Mesenteric fat pad (tissue), 1 donor: ENCODE measurements around the gene NUB1. TPM values are rescaled to one million over a fixed set of nuclear protein-coding genes. Genes with fewer than 3 reads are reported as not detected.

Source experiments
- DNase-seq: peaks from one replicate; pipeline ENCODE4 v3.0.0-alpha.2; 2020; ENCODE audit warnings: low spot score
- total RNA-seq: library from RNA; stranded (reverse); fragmentation: NEBNext Ultra II Directional; extraction: Animal tissue kit (Norgen Biotek cat#: 25700); gene quantifications from one replicate; pipeline ENCODE4 v1.2.1, GENCODE V29; 2021
- donor health status: DM: yes; HTN: yes; CAD: no.

NUB1 gene
- total RNA-seq, 1 donor from 2014 or later = 59.2 TPM

DNA sequence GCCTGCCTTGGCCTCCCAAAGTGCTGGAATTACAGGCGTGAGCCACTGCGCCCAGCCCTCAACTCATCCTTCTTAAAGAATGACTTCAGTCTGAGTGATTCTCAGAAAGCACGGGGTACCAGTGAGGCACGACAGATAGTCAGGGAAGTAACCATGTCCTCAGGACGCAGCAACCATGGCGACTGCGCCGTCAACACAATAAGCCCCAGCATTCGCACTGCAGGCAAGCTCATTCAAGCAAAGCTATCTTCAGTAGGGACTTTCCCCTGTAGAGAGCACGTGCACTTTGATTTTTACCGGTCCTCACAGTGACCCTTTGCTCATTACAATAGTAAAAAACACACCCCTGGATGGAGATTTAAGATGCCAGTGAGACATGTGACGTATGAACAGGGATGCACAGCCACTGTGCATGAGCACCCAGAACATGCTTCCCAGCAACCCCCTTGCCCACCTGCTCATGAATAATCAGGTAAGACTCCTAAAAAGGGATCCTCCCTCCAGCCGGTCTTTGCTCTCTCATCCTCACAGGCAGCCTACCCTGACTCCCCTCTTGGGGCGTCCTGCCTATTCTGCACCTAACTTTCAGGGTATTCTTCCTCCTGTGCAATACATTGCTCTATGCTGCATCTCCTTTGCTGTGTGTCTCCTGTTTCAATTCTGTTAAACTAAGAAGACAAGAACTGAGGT lies 59.2 kb downstream of the NUB1 start:
- DNase-seq = no peak

- DNase-seq = no peak
These were observed 60.6 kb downstream of the NUB1 start for GRCh38 chr7:151402029-151402835.

DNA sequence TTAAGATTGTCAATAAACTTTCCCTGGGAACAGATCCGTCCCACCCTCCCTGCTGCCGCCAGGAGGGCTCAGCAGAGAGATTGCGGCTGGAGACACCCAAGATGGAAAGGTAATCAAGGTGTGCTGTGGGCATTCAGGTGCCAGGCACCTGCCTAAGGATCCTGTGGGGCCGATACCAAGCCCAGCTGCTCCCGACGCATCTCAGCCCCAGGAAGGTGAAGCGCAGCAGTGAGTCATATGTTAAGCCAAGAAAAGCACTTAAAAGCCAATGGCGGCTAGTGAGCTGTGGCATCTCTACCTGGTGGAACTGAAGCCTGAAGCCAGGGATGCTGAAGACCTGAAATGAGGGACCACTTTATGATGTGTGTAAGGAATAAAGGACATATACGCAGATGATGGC lies 62.2 kb downstream of the NUB1 start:
- no peak for DNase-seq

DNA sequence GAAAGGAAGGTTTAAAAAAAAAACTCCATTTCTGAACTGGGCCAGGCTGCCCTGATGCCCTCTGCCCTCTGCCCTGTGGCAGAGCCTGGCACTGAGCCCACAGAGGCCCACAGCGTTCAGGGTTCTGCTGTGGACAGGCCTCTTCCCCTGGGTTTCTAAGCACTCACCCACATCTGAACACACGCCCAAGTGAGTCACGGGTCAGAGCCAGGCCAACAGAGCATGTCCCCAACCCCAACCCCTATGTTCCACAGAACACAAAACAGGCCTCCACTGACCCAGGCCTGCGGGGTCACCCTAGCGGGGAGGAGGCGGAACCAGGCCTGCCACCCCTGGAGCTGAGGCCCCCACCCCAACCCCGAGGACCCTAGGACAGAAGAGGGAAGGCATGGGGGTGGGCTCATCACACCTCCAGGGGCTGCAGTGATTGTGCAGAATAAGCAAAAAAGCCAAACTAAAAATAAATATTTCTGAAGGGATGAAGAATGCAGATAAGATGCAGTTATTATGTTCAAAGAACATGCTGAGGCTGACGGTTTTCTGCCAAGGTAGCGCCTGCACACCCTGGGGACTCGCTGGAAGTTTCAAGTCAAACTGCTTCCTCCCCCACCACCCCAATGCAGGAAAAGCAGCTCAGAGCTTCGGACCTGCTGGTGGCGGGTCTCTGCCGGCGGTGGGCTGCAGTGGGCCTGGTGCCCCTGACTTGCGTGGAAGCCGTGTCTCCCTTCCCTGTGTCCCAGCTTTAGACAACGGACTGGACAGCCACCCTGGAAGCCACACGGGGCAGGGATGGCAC lies 62.8 kb downstream of the NUB1 start:
- DNase-seq = no peak

GRCh38 chr7:151405056-151405455 lies 63.4 kb downstream of the NUB1 start:
- no peak for DNase-seq

DNA sequence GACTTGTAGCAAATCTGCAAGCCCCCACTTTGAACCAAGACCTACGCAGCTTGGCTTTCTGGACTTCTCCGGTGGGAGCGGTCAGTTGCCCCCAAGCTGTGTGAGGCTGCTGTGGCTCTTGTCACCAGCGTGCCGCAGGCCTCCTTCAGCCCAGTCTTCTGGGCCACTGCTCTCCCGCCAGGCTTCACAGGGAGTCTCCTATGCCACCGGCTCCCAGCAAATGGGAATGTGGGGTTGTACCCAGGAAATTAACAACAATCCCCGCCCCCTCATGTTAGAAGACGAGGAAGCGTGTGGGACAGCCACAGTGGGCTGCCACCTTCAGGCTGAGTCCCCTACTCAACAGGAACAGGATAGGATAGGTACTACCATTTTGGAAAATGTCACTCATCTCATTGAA lies 64.0 kb downstream of the NUB1 start:
- no peak for DNase-seq

DNA sequence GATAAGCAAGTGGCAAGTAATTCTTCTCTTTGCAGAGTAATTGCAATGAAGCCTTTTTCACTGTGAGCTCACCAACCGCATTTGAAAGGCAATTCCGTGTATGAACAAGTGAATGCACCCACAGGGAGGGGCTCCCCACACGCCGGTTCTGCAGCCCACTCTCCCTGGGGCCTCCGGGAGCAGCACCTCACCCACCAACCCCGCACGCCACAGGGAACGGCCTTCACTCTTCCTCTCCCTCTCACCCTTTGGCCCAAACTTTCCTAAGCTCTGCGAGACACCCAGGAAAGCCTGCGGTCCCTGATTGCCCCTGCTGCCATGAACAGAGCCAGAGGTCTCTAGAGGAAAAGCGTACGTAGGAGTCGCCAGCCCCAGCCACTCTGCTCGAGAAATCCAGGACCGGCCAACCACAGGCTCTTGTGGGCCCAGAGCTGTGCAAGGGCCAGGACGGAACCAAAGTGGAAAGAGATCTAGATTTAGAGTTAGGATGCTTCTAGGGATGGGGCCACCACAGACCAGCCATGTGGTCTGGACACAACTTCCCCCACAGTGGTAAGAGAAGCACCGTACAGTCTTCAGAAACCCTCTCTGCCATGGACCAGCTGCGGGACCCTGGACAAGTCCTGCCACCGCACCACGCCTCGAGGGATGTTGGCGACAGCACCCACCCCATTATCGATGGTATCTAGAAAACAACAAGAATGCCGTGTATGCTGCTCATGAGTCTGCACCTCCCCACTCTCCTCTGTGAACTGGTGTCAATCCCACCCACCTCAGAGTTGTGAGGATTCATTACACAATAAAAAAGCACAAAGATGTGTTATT lies 64.7 kb downstream of the NUB1 start:
- DNase-seq = no peak

DNA sequence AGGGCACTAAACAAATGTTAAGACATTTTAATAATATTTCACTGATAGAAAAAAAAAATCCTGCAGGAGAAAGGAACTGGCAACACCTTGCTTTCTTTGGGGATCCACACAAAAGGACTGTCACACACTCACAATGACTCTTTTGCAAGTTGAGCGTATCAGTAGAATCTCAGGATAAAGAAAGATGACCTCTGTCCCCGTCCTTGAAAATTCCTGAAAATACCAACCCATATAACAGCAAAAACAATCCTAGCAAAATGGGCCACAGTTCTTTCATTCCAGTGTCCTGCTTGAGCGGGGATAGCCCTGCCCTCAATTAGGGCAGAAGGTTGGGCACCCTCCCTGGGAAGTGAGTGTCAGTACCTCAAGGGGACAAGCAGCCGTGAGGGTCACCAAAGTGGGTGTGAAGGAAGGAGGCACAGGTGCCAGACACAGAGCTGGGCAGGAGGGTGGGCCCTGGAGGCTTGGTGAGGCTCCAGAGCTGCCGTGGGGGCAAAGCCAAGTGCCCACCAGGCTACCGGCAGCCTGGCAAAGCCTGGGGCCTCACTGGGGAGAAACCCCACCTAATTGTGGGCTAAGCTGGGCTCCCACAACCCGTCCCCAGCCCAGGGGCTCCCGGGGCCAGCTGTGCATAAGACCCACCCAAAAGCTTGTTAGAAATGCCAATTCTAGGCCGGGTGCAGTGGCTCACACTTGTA lies 65.4 kb downstream of the NUB1 start:
- DNase-seq = no peak

GRCh38 chr7:151408498-151408838 lies 66.9 kb downstream of the NUB1 start:
- DNase-seq = no peak

DNA sequence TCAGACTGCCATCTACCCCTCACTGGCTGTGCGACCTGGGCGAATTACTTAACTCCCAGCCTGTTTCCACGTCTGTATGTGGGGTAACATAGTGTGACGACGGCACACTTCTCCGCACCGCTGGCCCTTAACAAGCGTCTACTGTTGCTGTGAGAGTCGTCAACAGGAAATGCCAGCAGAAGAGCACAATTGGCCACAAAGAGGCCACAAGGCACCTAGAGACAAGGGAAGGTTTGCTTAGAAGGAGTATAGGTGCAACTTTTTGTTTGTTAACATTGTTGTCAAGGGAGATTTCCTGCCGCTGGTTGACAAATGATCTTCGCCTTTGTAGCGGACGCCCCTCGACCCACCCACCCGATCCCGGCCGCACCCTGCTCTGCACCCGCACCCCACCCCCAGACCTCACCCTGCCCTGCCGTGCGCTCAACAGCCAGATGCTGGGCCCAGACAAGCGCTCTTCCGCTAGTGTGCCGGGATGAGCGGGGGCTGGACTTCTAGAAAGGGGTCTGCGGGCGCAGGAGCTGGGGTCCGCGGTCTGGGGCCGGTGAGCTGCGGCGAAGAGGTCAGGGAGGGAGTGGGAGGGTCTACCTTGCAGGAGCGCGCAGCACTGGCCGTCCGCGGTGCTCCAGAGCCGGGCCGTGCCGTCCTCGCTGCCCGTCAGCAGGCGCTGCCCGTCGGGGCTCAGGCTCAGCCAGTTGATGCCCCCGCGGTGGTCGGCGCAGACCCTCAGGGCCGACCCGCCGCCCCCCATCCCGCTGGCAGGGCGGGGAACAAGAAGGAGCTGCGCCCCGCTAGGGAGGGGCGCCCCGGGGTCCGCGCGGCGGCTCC lies 67.4 kb downstream of the NUB1 start:
- no peak for DNase-seq

DNA sequence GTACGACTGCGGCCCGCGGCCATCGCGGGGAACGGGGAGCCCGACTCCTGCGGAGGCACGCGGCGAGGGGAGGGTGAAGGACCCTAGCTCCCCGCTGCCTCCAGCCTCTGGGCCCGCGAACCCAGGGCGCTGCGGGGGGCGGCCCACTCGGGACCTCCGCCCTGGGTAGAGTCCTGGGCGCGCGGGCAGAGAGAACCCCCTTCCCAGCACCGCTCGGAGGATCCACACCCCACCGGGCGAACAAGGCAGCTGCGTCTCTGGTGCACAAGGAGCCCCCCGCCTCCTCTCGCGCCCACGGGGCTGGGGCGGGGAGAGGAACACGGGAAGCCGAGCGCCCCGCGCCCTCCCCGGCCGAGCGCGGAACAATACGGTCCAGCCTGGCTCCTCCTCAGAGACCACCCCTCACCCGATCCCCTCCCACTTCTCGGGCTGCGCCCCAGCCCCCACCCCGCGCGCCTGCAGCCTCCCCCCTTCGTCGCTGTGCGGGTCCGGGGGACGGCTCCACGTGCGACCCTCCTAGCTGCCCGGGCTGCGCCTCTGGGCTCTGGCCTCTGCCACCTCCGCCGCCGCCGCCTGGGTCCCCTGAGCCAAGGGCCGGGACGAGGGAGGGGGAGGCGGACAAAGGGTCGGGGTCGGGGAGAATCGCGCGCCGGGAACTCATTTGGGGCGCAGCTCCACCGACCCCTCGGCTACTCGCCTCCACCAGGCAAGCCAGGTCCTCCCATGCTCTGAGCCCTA lies 68.2 kb downstream of the NUB1 start, which contains the start of gene WDR86:
WDR86 (minus strand) TSS at position 372 of the 738 bp plus-strand sequence. CDS start 449 bp downstream, outside the sequence.
- DNase-seq = no peak

- no peak for DNase-seq
These were observed 69.1 kb downstream of the NUB1 start for GRCh38 chr7:151410405-151411390.

DNA sequence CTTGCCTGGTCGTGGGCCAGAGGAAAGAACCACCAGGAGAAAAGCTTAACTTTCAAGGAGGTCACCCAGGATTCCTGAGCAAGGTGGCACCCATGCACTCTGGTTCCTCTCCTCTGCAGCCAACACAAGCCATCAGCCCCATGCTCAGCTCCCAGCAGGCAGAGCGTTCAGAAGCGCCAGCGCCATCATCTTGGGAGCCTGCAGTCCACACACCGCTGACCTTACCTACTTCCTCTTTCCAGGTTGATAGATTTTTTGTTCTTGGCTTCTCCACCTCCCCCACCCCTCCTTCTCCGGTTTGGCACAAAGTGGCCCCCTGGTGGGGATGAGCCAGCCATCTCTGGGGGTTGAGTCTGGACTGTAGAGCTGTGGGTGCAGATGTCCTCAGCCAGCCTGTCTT lies 69.9 kb downstream of the NUB1 start:
- no peak for DNase-seq

GRCh38 chr7:151412318-151412717 lies 70.7 kb downstream of the NUB1 start:
- DNase-seq = no peak

GRCh38 chr7:151413241-151413640 lies 71.6 kb downstream of the NUB1 start:
- DNase-seq = no peak

DNA sequence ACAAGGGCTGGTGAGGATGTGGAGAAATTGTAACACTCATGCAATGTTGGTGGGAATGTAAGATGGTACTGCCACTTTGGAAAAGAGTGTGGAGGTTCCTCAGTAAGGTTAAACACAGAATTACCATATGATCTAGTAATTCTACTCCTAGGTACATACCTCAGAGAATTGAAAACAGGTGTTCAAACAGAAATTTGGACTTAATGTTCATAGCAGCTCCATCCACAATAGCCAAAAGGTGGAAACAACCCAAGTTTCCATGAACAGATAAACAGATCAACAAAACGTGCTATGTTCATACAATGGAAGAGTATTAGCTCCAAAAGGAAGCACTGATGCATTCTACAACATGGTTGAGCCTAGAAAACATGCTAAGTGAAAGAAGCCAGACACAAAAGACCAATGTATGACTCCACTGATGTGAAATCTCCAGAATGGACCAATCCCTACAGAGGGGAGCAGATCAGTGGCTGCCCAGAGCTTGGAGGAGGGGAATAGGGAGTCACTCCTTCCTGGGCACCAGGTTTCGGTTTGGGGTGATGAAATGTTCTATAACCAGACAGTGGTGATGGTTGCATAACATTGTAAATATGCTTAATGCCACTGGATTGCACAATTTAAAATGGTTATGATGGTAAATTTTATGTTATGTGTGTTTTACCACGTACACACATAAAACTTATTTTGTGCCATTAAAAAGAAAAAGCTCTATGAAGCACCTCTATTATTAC lies 73.9 kb downstream of the NUB1 start:
- no peak for DNase-seq
